ENCODE data around the gene SH3RF3. TPM values are rescaled to one million over a fixed set of nuclear protein-coding genes. Genes with fewer than 3 reads are reported as not detected.

Gene SH3RF3
- total RNA-seq, 1 donor from 2014 or later = under 0.01 TPM

DNA sequence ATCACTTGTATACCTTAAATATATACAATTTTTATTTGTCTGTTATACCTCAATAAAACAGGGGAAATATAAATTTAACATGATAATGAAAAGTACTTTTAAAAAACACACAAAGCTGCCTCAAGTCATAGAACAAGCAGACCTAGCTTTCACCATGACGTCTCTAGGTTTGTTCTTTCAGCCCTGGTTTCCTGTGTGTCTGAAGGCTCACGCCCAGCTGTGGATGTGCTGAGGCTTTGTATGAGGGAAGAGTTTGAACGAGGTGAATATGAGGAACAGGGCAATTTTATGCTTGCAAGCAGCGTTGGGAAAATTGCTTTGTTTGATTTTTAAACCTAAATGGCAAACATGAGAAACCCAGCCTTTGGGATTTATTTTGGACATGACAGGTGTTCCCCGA lies 15.3 kb downstream of the SH3RF3 start:
- H3K27me3 ChIP-seq (ENCODE audit: control insufficient read depth, insufficient read depth, low read length) = peaks cover 4% of the 10 kb centered on the region
- no peak for FAIRE-seq
- H3K4me3 ChIP-seq (ENCODE audit: low read depth, low read length) = no peak overlapping the region
- no peaks in the 10 kb centered on the region for H3K36me3 ChIP-seq (ENCODE audit: control insufficient read depth, insufficient read depth, low read length)
- TF ChIP-seq, protein P1, sequence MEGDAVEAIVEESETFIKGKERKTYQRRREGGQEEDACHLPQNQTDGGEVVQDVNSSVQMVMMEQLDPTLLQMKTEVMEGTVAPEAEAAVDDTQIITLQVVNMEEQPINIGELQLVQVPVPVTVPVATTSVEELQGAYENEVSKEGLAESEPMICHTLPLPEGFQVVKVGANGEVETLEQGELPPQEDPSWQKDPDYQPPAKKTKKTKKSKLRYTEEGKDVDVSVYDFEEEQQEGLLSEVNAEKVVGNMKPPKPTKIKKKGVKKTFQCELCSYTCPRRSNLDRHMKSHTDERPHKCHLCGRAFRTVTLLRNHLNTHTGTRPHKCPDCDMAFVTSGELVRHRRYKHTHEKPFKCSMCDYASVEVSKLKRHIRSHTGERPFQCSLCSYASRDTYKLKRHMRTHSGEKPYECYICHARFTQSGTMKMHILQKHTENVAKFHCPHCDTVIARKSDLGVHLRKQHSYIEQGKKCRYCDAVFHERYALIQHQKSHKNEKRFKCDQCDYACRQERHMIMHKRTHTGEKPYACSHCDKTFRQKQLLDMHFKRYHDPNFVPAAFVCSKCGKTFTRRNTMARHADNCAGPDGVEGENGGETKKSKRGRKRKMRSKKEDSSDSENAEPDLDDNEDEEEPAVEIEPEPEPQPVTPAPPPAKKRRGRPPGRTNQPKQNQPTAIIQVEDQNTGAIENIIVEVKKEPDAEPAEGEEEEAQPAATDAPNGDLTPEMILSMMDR (IDR thresholded peaks at IDR 0.05; ENCODE audit: insufficient read depth, low read length, severe bottlenecking) = no peak
- DNase-seq (ENCODE audit: low read depth) = no peak

DNA sequence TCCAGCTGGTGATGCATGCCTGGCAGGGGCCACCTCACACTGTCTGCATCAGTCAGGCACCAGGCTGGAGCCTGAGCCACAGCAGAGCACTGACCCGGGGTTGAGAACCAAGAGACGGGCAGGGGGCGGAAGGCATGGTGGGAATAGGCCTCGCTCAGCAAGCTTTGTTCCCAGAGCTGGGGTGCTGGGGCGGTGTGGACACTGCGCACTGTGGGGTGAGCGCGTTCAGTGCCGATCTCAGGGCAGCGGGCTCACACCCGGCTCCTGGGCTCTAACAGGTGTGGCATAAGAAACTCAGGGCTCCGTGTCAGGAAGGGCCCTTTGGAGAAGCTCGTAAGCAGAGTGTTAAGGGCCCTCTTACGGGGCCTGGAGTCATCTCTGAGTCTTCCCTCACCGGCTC lies 15.7 kb downstream of the SH3RF3 start:
- TF ChIP-seq, protein P1 (IDR thresholded peaks at IDR 0.05; ENCODE audit: insufficient read depth, low read length, severe bottlenecking) = no peak
- Histone ChIP-seq H3K36me3 (ENCODE audit: control insufficient read depth, insufficient read depth, low read length) (no peaks in the 10 kb centered on the region), H3K27me3 (ENCODE audit: control insufficient read depth, insufficient read depth, low read length) (peaks cover 6% of the 10 kb centered on the region), H3K4me3 (ENCODE audit: low read depth, low read length) (no peak overlapping the region)
- DNase-seq (ENCODE audit: low read depth) = no peak
- no peak for FAIRE-seq

DNA sequence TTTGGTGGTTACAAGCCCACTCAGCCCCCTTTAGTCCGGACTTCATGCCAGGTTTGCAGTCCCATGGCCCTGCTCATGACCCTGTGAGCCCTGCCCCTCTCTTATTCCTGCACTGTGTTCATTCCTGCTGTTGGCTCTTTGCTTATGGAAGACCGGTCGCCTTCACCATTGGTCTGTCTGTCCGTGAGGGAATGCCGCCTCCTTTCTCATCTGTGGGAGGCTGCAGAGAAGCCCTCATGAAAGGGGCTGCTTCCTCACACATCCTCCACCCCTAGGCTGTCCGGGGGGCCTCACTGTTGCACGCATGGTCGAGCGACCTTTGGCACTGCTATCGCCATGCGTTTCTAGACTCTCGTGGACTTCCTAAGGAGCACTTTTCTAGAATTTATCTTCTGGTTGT lies 16.3 kb downstream of the SH3RF3 start:
- TF ChIP-seq, protein P1 (IDR thresholded peaks at IDR 0.05; ENCODE audit: insufficient read depth, low read length, severe bottlenecking) = no peak
- no peak overlapping the region for H3K4me3 ChIP-seq (ENCODE audit: low read depth, low read length)
- H3K36me3 ChIP-seq (ENCODE audit: control insufficient read depth, insufficient read depth, low read length) = no peaks in the 10 kb centered on the region
- H3K27me3 ChIP-seq (ENCODE audit: control insufficient read depth, insufficient read depth, low read length) = peaks cover 6% of the 10 kb centered on the region
- FAIRE-seq = no peak
- DNase-seq (ENCODE audit: low read depth) = no peak

DNA sequence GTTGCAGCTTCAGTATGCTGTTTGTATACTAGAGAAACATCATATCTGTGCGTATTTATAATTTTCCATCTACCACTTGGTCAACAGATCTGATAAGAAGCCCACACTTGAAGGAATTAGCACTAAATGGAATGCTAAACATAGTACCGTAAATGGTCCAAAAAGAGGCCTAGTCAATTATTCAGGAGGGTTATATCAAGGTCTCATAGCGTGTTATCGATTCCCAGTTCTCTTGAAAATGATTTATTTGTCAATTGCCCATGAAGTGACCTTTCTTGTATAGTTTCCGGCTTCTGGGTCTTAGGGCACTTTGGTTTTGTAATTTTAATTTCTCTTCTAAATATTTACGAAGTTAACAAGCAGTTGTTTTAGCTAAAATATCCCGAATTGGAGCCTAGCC lies 18.4 kb downstream of the SH3RF3 start:
- TF ChIP-seq, protein P1 (IDR thresholded peaks at IDR 0.05; ENCODE audit: insufficient read depth, low read length, severe bottlenecking) = no peak
- no peak for FAIRE-seq
- no peaks in the 10 kb centered on the region for H3K36me3 ChIP-seq (ENCODE audit: control insufficient read depth, insufficient read depth, low read length)
- DNase-seq (ENCODE audit: low read depth) = no peak
- no peak overlapping the region for H3K4me3 ChIP-seq (ENCODE audit: low read depth, low read length)
- H3K27me3 ChIP-seq (ENCODE audit: control insufficient read depth, insufficient read depth, low read length) = peaks cover 6% of the 10 kb centered on the region

DNA sequence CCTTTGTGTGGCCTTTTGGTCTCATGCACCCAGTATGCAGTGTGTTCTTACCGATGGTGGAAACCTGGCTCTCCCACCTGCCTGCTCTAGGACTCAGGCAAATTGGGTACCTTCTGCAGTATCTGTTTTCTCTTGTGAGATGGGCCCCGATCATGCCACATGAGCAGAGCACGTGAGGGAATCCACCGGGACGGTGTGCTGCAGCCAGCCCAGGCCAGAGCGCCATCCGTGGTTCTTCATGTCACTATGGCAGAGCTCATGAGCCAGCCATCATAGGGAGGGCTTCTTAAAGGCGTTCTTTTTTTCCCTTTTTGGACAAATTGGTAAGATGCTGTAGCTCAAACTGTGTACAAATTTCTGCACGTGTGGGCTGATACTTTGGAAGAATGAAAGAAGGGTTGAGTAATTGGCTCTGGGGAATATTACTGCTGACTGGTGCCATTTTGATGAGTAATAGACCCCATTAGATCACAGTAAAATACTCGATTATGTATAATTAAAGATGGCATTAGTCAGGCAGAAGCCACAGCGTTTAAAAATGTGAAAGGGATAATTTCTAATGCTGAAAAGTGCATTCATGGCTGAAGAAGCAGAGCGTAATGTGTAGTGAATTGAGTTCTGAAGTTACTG lies 19.2 kb downstream of the SH3RF3 start:
- DNase-seq (ENCODE audit: low read depth) (no peak), FAIRE-seq (no peak)

More for the DNA sequence above, 19.2 kb downstream of the SH3RF3 start:
- Histone ChIP-seq H3K4me3 (ENCODE audit: low read depth, low read length) (no peak overlapping the region), H3K36me3 (ENCODE audit: control insufficient read depth, insufficient read depth, low read length) (no peaks in the 10 kb centered on the region), H3K27me3 (ENCODE audit: control insufficient read depth, insufficient read depth, low read length) (peaks cover 6% of the 10 kb centered on the region)
- TF ChIP-seq, protein P1 (IDR thresholded peaks at IDR 0.05; ENCODE audit: insufficient read depth, low read length, severe bottlenecking) = no peak

Measured in bronchial epithelial cell (primary cell).